HG03342 (cell line): ENCODE results near the gene ZNF398.

Experiments
- ATAC-seq: cut with Tn5 transposase; IDR thresholded peaks from one replicate; pipeline ENCODE4 v1.9.1; 2021; ENCODE audit warnings: mild to moderate bottlenecking, moderate library complexity; ENCODE audit not compliant: unreplicated experiment

The ZNF398 gene

GRCh38 chr7:149195180-149196150 is 48.2 kb downstream of the ZNF398 start, which contains the start of gene ZNF282:
Gene ZNF282 (plus strand): TSS chr7:149195546. CDS start chr7:149195590, 44 bp downstream.
- peak; percentile 93 for ATAC-seq

DNA sequence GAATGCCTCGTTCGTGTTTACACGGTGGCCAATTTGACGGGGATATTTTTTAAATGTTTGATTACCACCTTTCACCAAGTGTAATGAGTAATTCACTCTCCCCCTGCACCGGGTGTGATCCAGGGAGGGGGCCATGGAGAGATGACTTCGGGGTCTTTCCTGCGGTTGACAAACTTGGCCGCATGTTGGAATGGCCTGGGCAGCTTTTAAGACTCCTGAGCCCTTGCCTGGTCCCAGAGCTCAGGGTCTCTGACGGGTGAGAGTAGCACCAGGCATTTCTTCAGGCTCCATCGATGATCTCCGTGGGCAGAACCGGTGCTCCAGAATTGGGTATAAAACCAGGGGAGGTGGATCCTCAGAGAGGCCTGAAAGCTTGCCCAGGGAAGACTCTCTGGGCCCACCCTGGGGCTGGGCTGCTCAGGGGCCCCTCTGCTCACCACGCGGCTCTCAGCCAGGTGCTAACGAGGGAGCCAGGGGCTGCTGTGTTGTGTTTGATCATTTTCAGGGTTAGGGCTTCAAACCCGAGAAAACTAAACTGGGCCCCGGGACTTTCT is 49.0 kb downstream of the ZNF398 start:
- ATAC-seq: no peak

DNA sequence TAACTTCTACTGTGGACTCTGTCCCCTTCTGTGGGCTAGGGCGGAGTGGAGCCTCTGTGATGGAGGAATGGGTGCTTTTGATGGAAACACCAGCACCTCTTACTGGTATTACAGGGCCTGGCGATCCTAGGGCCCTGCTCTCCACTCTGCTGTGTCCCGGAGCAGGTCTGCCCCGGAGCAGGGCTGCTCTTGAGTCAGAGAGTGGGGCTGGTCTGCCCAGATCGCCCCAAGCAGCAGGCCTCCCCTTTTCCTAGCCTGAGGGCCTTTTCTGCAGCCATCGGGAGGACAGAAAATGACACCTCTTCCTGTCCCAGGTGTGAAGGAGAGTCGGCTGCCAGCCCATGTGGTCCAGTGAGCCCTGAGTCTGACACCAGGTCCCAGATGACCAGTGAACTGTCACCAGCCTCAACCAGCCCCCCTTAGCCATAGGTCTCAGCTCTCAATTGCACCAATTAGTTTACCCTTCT is 49.5 kb downstream of the ZNF398 start:
- ATAC-seq: no peak

- no peak for ATAC-seq
Observed at GRCh38 chr7:149197675-149198074, 50.4 kb downstream of the ZNF398 start.

DNA sequence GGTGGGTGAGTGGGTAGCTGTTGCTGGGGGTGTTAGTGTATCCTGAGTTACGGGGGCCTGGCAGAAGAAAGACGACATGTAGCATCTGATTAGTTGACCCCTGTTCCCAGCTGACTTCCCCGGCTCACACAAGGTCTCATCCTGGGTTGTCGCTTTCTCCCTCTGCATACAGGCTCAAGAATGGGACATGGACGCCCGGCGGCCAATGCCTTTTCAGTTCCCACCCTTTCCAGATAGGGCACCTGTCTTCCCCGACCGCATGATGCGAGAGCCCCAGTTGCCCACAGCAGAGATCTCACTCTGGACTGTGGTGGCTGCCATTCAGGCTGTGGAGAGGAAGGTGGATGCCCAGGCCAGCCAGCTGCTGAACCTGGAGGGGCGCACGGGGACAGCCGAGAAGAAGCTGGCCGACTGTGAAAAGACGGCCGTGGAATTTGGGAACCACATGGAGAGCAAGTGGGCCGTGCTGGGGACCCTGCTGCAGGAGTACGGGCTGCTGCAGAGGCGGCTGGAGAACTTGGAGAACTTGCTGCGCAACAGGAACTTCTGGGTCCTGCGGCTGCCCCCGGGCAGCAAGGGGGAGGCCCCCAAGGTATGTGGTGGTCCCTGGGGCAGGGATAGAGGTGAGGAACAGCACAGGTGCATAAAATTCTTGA is 51.0 kb downstream of the ZNF398 start:
- ATAC-seq: no peak

DNA sequence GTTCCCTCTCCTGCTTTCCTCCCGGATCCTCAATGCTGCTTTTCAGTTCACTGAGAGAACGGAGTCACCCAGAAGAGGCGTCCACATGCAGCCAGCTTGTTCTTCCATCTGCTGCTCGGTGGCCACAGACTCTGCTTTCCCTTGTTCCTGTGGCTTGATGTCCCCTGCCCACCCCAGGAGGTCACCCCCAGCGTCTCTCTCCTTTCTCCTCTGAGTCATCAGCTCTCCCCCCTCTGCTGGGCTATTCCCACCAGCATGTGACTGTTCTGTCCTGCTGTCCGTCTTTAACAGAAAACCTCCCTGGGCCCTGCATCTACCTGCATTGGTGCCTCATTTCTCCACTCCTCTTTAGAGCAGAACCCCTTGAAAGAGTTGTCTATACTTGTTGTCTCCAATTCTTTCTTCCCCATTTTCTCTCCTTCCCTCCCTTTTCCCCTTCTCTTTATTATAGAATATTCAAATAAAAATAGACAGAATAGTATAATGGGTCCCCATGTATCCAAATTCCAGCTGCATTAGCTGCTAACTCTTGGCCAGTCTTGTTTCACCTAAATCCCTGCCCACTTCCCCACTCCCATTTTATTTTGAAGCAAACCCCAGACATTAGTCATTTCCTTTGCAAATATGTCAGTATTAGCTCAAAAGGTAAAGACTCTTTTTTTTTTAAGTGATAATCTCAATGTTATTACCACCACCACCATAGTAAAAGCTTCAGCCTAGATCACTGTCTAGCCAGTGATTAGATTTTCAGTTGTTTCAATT is 52.2 kb downstream of the ZNF398 start:
- ATAC-seq: no peak

- ATAC-seq: no peak
Observed at GRCh38 chr7:149202831-149203231, 55.6 kb downstream of the ZNF398 start.

DNA sequence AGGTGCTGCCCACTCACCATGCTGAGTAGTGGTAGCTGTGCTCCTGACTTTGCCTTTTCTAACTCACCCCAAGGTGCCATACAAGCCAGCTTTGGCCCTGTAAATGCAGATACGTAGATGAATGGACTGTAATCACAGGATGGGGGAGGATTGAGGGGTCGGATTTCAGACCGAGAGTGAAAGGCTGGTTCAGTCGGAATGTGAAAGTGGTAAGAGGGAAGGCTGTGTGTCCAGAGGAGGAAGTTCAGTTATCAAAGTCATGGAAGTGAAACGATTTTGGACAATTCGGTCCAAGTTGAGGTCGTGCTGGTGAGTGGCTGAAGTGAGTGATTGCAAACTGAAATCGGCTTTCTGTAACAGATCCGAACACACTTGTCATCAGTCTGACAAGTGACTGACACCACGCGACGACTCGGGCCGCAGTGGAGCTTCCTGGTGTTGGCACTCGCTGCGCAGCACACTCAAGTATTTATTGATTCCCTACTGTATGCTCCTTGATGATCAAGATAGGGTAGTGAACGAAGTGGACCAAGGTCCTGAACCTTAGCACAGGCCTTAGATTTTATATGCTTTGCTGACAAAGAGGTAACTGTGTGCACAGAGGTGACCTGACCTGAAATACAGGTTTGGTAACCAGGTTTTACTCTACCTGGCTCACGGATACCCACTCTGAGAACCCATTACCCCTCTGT is 58.6 kb downstream of the ZNF398 start:
- ATAC-seq: no peak

DNA sequence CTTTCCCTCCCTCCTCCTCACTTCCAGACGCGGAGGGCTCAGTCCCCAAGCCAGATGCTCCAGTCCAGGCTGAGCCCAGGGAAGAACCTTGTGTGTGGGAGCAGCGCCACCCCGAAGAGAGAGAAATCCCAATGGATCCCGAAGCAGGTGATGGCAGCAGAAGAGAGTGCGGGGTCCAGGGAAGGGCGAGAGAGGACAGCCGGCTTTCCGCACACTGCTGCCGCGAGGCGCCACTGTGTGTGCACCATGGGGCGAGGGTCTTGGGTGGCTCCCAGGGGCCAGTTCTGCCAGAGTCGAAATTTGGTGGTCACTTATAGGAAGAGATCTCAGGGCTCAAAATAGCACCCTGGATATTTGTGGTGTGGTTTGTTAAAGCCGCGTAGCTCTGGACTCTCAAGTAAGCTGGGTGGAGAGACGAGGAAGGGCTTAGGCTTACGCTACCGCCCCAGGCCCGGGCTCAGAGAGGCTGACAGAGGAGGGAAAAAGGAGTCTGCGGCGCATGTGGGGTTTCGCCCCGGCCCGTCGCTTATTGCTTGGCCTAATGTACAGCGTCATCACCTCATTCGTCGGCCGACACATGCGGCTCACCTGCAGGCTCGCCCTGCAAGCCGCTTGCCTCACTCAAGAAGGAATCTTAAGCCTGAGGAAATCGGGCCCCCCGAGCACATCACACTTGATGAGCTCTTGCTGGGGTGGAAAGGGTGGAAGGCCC is 60.2 kb downstream of the ZNF398 start:
- no peak for ATAC-seq

GRCh38 chr7:149209518-149210269 is 62.4 kb downstream of the ZNF398 start:
- ATAC-seq: peak; percentile 75

DNA sequence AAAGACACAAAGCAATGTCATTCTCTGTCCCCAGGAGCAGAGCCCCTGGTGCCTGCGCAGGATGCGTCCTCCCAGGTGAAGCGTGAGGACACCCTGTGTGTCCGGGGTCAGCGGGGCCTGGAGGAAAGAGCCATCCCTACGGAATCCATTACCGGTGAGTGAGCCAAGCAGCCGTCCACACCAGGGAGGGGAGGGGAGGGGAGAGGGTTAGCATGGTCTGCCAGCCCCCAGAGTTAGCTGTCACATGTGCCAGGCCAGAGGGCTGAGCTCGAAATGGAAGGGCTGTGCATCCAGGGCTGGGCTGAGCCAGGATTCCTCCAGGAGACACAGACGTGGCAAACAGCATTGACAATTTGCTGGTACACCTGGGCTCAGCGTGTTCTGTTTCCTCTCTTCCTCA is 63.3 kb downstream of the ZNF398 start:
- no peak for ATAC-seq

GRCh38 chr7:149214020-149214720 is 66.9 kb downstream of the ZNF398 start:
- ATAC-seq: no peak

DNA sequence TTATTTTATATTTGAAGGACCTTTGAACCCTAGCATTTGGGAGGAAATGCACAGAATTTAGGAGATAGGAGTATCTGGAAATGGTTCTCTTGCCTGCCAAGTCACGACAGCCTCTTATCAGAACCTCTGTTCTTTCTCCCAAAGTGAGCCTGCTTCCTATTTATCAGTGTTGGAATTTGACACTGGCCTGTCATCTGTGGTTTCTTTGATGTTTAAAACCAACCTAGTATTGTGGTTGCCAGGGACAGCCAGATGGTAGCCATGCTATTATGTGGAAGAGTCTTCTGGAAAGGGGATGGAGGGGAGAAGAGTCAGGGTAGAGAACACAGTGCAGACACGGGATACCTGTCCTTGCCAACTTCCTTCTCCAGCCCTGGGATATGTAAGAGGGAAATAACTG is 69.1 kb downstream of the ZNF398 start:
- ATAC-seq: no peak

DNA sequence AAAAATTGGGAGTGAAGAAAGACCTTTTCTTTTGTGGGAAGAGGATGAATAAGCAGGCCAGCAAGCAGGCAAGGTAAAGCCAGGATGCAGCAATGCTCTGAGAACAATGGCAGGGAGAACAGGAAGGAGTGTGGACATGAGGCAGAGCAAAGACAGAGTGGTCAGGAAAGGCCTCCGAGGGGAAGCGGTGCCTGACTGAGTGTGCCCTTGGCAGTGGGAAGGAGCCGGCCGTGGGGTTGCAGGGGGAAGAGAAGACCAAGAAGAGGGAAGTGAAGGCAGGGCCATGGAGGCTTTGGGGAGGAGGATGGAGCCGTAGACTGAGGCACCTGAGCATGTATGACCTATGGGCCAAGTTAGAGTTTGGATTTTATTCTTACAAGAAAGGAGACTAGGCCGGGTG is 70.3 kb downstream of the ZNF398 start:
- ATAC-seq: no peak

GRCh38 chr7:149218469-149219420 is 71.5 kb downstream of the ZNF398 start:
- no peak for ATAC-seq

- no peak for ATAC-seq
Observed at GRCh38 chr7:149220534-149220933, 73.3 kb downstream of the ZNF398 start.

- ATAC-seq: no peak
Observed at GRCh38 chr7:149223176-149223575, 75.9 kb downstream of the ZNF398 start.
